ENCODE data around the gene AHCYL1. TPM values are rescaled to one million over a fixed set of nuclear protein-coding genes. Genes with fewer than 3 reads are reported as not detected.

The AHCYL1 gene
- total RNA-seq, 1 donor from 2014 or later: 60.5 TPM

- Histone ChIP-seq H3K4me1 (ENCODE audit: insufficient read depth, low read length) (peaks cover 2% of the 10 kb centered on the region), H4K20me1 (ENCODE audit: insufficient read depth, low read length) (peaks cover 22% of the 10 kb centered on the region), H3K4me2 (ENCODE audit: low read length) (no peak overlapping the region), H2AFZ (ENCODE audit: low read depth, low read length) (no peak overlapping the region), H3K27ac (ENCODE audit: low read depth, low read length) (no peak overlapping the region), H3K27me3 (ENCODE audit: insufficient read depth, low read length) (no peaks in the 10 kb centered on the region), H3K36me3 (ENCODE audit: insufficient read depth, low read length) (peaks cover 43% of the 10 kb centered on the region), H3K4me3 (ENCODE audit: insufficient read depth, low read depth, low read length) (no peak overlapping the region), H3K79me2 (ENCODE audit: insufficient read depth, low read length) (no peaks in the 10 kb centered on the region), H3K9me3 (ENCODE audit: insufficient read depth, low read depth, low read length) (no peaks in the 10 kb centered on the region), H3K9ac (ENCODE audit: low read length) (no peak overlapping the region)
- Mint-ChIP-seq H3K36me3 (ENCODE audit: low read depth, unreplicated experiment) (peaks cover 35% of the 10 kb centered on the region), H3K27me3 (ENCODE audit: low read depth, unreplicated experiment) (no peaks in the 10 kb centered on the region), H3K9me3 (ENCODE audit: unreplicated experiment) (no peaks in the 10 kb centered on the region), H3K4me1 (ENCODE audit: low read depth, unreplicated experiment) (peaks cover 19% of the 10 kb centered on the region), H3K4me3 (ENCODE audit: unreplicated experiment) (no peak overlapping the region), H3K27ac (ENCODE audit: unreplicated experiment) (no peak overlapping the region)
- FAIRE-seq (no peak), DNase-seq (ENCODE audit: low read depth) (no peak)
- TF ChIP-seq EZH2 (IDR thresholded peaks at IDR 0.05; ENCODE audit: insufficient read depth, low read length) (no peak), CTCF (IDR thresholded peaks at IDR 0.05; ENCODE audit: insufficient read depth, low read depth, low read length) (no peak)
These were observed 65.4 kb downstream of the AHCYL1 start for GRCh38 chr1:110049801-110050601.

GRCh38 chr1:110050602-110051261 is 66.2 kb downstream of the AHCYL1 start:
- no peaks in the 10 kb centered on the region for H3K79me2 ChIP-seq (ENCODE audit: insufficient read depth, low read length)
- H3K4me1 ChIP-seq (ENCODE audit: insufficient read depth, low read length): peaks cover 9% of the 10 kb centered on the region
- H3K4me3 Mint-ChIP-seq (ENCODE audit: unreplicated experiment): no peak overlapping the region
- FAIRE-seq (no peak), DNase-seq (ENCODE audit: low read depth) (no peak)
- H3K4me3 ChIP-seq (ENCODE audit: insufficient read depth, low read depth, low read length): no peak overlapping the region
- no peak overlapping the region for H3K4me2 ChIP-seq (ENCODE audit: low read length)
- no peak overlapping the region for H3K27ac ChIP-seq (ENCODE audit: low read depth, low read length)
- peaks cover 26% of the 10 kb centered on the region for H3K4me1 Mint-ChIP-seq (ENCODE audit: low read depth, unreplicated experiment)
- no peak for TF ChIP-seq CTCF (IDR thresholded peaks at IDR 0.05; ENCODE audit: insufficient read depth, low read depth, low read length)
- TF ChIP-seq EZH2 (IDR thresholded peaks at IDR 0.05; ENCODE audit: insufficient read depth, low read length): no peak
- no peaks in the 10 kb centered on the region for H3K27me3 Mint-ChIP-seq (ENCODE audit: low read depth, unreplicated experiment)
- peaks cover 29% of the 10 kb centered on the region for H4K20me1 ChIP-seq (ENCODE audit: insufficient read depth, low read length)
- H3K27me3 ChIP-seq (ENCODE audit: insufficient read depth, low read length): no peaks in the 10 kb centered on the region
- peaks cover 34% of the 10 kb centered on the region for H3K36me3 Mint-ChIP-seq (ENCODE audit: low read depth, unreplicated experiment)
- H2AFZ ChIP-seq (ENCODE audit: low read depth, low read length): no peak overlapping the region
- H3K9ac ChIP-seq (ENCODE audit: low read length): no peak overlapping the region
- no peaks in the 10 kb centered on the region for H3K9me3 Mint-ChIP-seq (ENCODE audit: unreplicated experiment)
- no peak overlapping the region for H3K27ac Mint-ChIP-seq (ENCODE audit: unreplicated experiment)
- peaks cover 43% of the 10 kb centered on the region for H3K36me3 ChIP-seq (ENCODE audit: insufficient read depth, low read length)
- H3K9me3 ChIP-seq (ENCODE audit: insufficient read depth, low read depth, low read length): no peaks in the 10 kb centered on the region

GRCh38 chr1:110051262-110051648 is 66.7 kb downstream of the AHCYL1 start:
- Histone ChIP-seq H3K79me2 (ENCODE audit: insufficient read depth, low read length) (no peaks in the 10 kb centered on the region), H3K4me2 (ENCODE audit: low read length) (no peak overlapping the region), H3K4me1 (ENCODE audit: insufficient read depth, low read length) (peaks cover 14% of the 10 kb centered on the region), H3K27me3 (ENCODE audit: insufficient read depth, low read length) (no peaks in the 10 kb centered on the region), H3K9me3 (ENCODE audit: insufficient read depth, low read depth, low read length) (no peaks in the 10 kb centered on the region), H3K4me3 (ENCODE audit: insufficient read depth, low read depth, low read length) (no peak overlapping the region), H2AFZ (ENCODE audit: low read depth, low read length) (no peak overlapping the region), H3K9ac (ENCODE audit: low read length) (no peak overlapping the region), H3K27ac (ENCODE audit: low read depth, low read length) (no peak overlapping the region), H3K36me3 (ENCODE audit: insufficient read depth, low read length) (peaks cover 47% of the 10 kb centered on the region), H4K20me1 (ENCODE audit: insufficient read depth, low read length) (peaks cover 35% of the 10 kb centered on the region)
- peaks cover 28% of the 10 kb centered on the region for H3K36me3 Mint-ChIP-seq (ENCODE audit: low read depth, unreplicated experiment)
- no peak overlapping the region for H3K4me3 Mint-ChIP-seq (ENCODE audit: unreplicated experiment)
- H3K9me3 Mint-ChIP-seq (ENCODE audit: unreplicated experiment): no peaks in the 10 kb centered on the region
- DNase-seq (ENCODE audit: low read depth): no peak
- H3K27ac Mint-ChIP-seq (ENCODE audit: unreplicated experiment): no peak overlapping the region
- FAIRE-seq: no peak
- TF ChIP-seq EZH2 (IDR thresholded peaks at IDR 0.05; ENCODE audit: insufficient read depth, low read length) (no peak), CTCF (IDR thresholded peaks at IDR 0.05; ENCODE audit: insufficient read depth, low read depth, low read length) (no peak)
- H3K27me3 Mint-ChIP-seq (ENCODE audit: low read depth, unreplicated experiment): no peaks in the 10 kb centered on the region
- peaks cover 32% of the 10 kb centered on the region for H3K4me1 Mint-ChIP-seq (ENCODE audit: low read depth, unreplicated experiment)

Measured in astrocyte (in vitro differentiated cells and primary cell).